H9 (cell line): ENCODE data around the gene PAIP2. TPM values are rescaled to one million over a fixed set of nuclear protein-coding genes. Genes with fewer than 3 reads are reported as not detected.
A peak's percentile ranks its signal among the peaks of the same experiment; 100 is the strongest.

Experiments used
- DNase-seq: peaks from one replicate; pipeline ENCODE4 v3.0.0-alpha.2; 2017
- H2AFZ ChIP-seq: one replicate; pipeline ENCODE4 v1.6.1; 2013; ENCODE audit warnings: mild to moderate bottlenecking, low read length, control low read depth, moderate library complexity
- H2AK5ac ChIP-seq: 2 replicates; pipeline ENCODE4 v1.6.1; 2013; ENCODE audit warnings: low read length, control low read depth, mixed read lengths; ENCODE audit not compliant: insufficient read length
- H2BK120ac ChIP-seq: one replicate; pipeline ENCODE4 v1.6.1; 2013; ENCODE audit warnings: low read depth, mild to moderate bottlenecking, low read length, control low read depth, inconsistent platforms; ENCODE audit not compliant: poor library complexity, severe bottlenecking
- H2BK12ac ChIP-seq: 2 replicates; pipeline ENCODE4 v1.6.1; 2013; ENCODE audit warnings: low read length, control low read depth, mixed read lengths, low read depth; ENCODE audit not compliant: insufficient read length
- H2BK15ac ChIP-seq: 2 replicates; pipeline ENCODE4 v1.6.1; 2013; ENCODE audit warnings: low read depth, low read length, control low read depth
- H2BK20ac ChIP-seq: one replicate; pipeline ENCODE4 v1.6.1; 2013; ENCODE audit warnings: low read depth, mild to moderate bottlenecking, low read length, control low read depth, inconsistent platforms; ENCODE audit not compliant: poor library complexity, severe bottlenecking
- H2BK5ac ChIP-seq: 2 replicates; pipeline ENCODE4 v1.6.1; 2013; ENCODE audit warnings: low read length, control low read depth, mixed read lengths; ENCODE audit not compliant: insufficient read length
- H3K14ac ChIP-seq: 2 replicates; pipeline ENCODE4 v1.6.1; 2013; ENCODE audit warnings: low read length, control low read depth; ENCODE audit not compliant: insufficient read depth
- H3K18ac ChIP-seq: 2 replicates; pipeline ENCODE4 v1.6.1; 2013; ENCODE audit warnings: low read depth, mild to moderate bottlenecking, mixed read lengths, low read length, control low read depth; ENCODE audit not compliant: insufficient read length
- H3K23ac ChIP-seq: 2 replicates; pipeline ENCODE4 v1.6.1; 2013; ENCODE audit warnings: low read length, control low read depth, mixed read lengths, low read depth; ENCODE audit not compliant: insufficient read length
- H3K23me2 ChIP-seq: 2 replicates; pipeline ENCODE4 v1.6.1; 2013; ENCODE audit warnings: low read depth, mild to moderate bottlenecking, mixed read lengths, low read length, control low read depth; ENCODE audit not compliant: insufficient read length, poor library complexity, severe bottlenecking
- H3K27ac ChIP-seq: 2 replicates; pipeline ENCODE4 v1.5.1; 2013; ENCODE audit warnings: low read length, control low read depth, mixed read lengths, low read depth; ENCODE audit not compliant: insufficient read length
- H3K27me3 ChIP-seq: 2 replicates; pipeline ENCODE4 v1.6.1; 2013; ENCODE audit warnings: low read length, control low read depth, inconsistent platforms; ENCODE audit not compliant: insufficient read depth
- H3K4ac ChIP-seq: 2 replicates; pipeline ENCODE4 v1.6.1; 2013; ENCODE audit warnings: low read depth, mild to moderate bottlenecking, control low read depth, inconsistent platforms, low read length, moderate library complexity
- H3K4me1 ChIP-seq: 2 replicates; pipeline ENCODE4 v1.6.1; 2013; ENCODE audit warnings: low read length, control low read depth, inconsistent platforms; ENCODE audit not compliant: insufficient read depth
- H3K4me2 ChIP-seq: 2 replicates; pipeline ENCODE4 v1.6.1; 2013; ENCODE audit warnings: low read length, control low read depth, mixed read lengths; ENCODE audit not compliant: insufficient read length, insufficient read depth
- H3K56ac ChIP-seq: 2 replicates; pipeline ENCODE4 v1.6.1; 2013; ENCODE audit warnings: low read depth, mild to moderate bottlenecking, mixed read lengths, low read length, control low read depth; ENCODE audit not compliant: insufficient read length
- H3K79me1 ChIP-seq: 2 replicates; pipeline ENCODE4 v1.6.1; 2013; ENCODE audit warnings: low read depth, mild to moderate bottlenecking, moderate library complexity, low read length, control low read depth, inconsistent platforms; ENCODE audit not compliant: insufficient read depth, poor library complexity, severe bottlenecking
- H3K79me2 ChIP-seq: 2 replicates; pipeline ENCODE4 v1.6.1; 2013; ENCODE audit warnings: low read length, control low read depth, inconsistent platforms; ENCODE audit not compliant: insufficient read depth
- H3K9ac ChIP-seq: 2 replicates; pipeline ENCODE4 v1.6.1; 2013; ENCODE audit warnings: low read length, control low read depth, mixed read lengths; ENCODE audit not compliant: insufficient read length; ENCODE audit errors: extremely low read depth
- H3K9me3 ChIP-seq: one replicate; pipeline ENCODE4 v1.6.1; 2013; ENCODE audit warnings: low read depth, low read length, inconsistent platforms; ENCODE audit not compliant: control insufficient read depth
- H3T11ph ChIP-seq: one replicate; pipeline ENCODE4 v1.6.1; 2013; ENCODE audit warnings: mild to moderate bottlenecking, low read length, control low read depth, inconsistent platforms
- H4K20me1 ChIP-seq: one replicate; pipeline ENCODE4 v1.6.1; 2013; ENCODE audit not compliant: control insufficient read depth, insufficient read length, insufficient read depth
- H4K5ac ChIP-seq: 2 replicates; pipeline ENCODE4 v1.6.1; 2013; ENCODE audit warnings: low read depth, mild to moderate bottlenecking, mixed read lengths, low read length, control low read depth; ENCODE audit not compliant: insufficient read length
- H4K8ac ChIP-seq: replicated peaks from 2 replicates; pipeline ENCODE4 v1.6.1; 2013; ENCODE audit warnings: low read length, control low read depth, mixed read lengths, low read depth; ENCODE audit not compliant: insufficient read length
- H4K91ac ChIP-seq: 2 replicates; pipeline ENCODE4 v1.6.1; 2013; ENCODE audit warnings: low read depth, mild to moderate bottlenecking, moderate library complexity, mixed read lengths, low read length, control low read depth; ENCODE audit not compliant: insufficient read length
- H3K27ac Mint-ChIP-seq, 3 experiments: 2 replicates in 2 of 3; 3 replicates in 1 of 3; pipeline ENCODE4 v1.8.0; 2020 to 2021; ENCODE audit warnings: mixed read lengths in 3 of 3, mild to moderate bottlenecking in 1 of 3, moderate library complexity in 1 of 3
- H3K27me3 Mint-ChIP-seq: 2 replicates; pipeline ENCODE4 v1.8.0; 2021; ENCODE audit warnings: low read depth, mild to moderate bottlenecking, moderate library complexity, mixed read lengths
- H3K36me3 Mint-ChIP-seq, 3 experiments: 2 replicates in 2 of 3; 3 replicates in 1 of 3; pipeline ENCODE4 v1.8.0; 2020 to 2021; ENCODE audit warnings: low read depth in 3 of 3, mixed read lengths in 3 of 3; ENCODE audit not compliant: insufficient read depth in 1 of 3
- H3K4me1 Mint-ChIP-seq, 2 experiments: 2 replicates each; pipeline ENCODE4 v1.8.0; 2020; ENCODE audit warnings: mixed read lengths in 2 of 2
- H3K4me3 Mint-ChIP-seq, 2 experiments: 2 replicates in 1 of 2; 3 replicates in 1 of 2; pipeline ENCODE4 v1.8.0; 2020 to 2021; ENCODE audit warnings: mild to moderate bottlenecking in 2 of 2, mixed read lengths in 2 of 2, moderate library complexity in 1 of 2
- H3K9me3 Mint-ChIP-seq, 2 experiments: 2 replicates in 1 of 2; 3 replicates in 1 of 2; pipeline ENCODE4 v1.8.0; 2020; ENCODE audit warnings: mild to moderate bottlenecking in 2 of 2, mixed read lengths in 2 of 2, moderate library complexity in 1 of 2
- CTCF ChIP-seq: fragments of 200-600 bp; sonication (generic); conservative IDR thresholded peaks from 3 replicates; pipeline ENCODE4 v1.8.0; 2021; ENCODE audit warnings: antibody characterized with exemption, mild to moderate bottlenecking
- WGBS: extraction: QIAGEN DNeasy Blood & Tissue Kit; methylation state at CpG from one replicate; pipeline ENCODE4 v1.1.7; 2013; ENCODE audit warnings: missing lambda C conversion rate, low lambda C conversion rate, mixed read lengths; ENCODE audit not compliant: insufficient read length; ENCODE audit errors: extremely low coverage; 5-methylcytosine and 5-hydroxymethylcytosine counted together
- total RNA-seq: library from RNA; stranded (reverse); gene quantifications from 2 replicates; pipeline ENCODE4 v1.2.1, GENCODE V29; 2021

PAIP2 gene
- total RNA-seq, 1 experiment from 2014 or later: 121 TPM

GRCh38 chr5:139304391-139305324 lies 37.0 kb upstream of the PAIP2 start:
- Histone ChIP-seq H3T11ph (no peak overlapping the region), H3K4me1 (no peaks in the 10 kb centered on the region; the same call in 1 of the 2 replicates), H2BK20ac (no peak overlapping the region), H3K9ac (no peak overlapping the region), H3K23ac (no peak overlapping the region), H2BK15ac (no peak overlapping the region), H4K20me1 (no peaks in the 10 kb centered on the region), H3K27ac (no peak overlapping the region), H3K4me2 (no peak overlapping the region), H3K27me3 (no peaks in the 10 kb centered on the region), H2AFZ (no peak overlapping the region), H2BK5ac (no peak overlapping the region), H2BK12ac (no peak overlapping the region), H2BK120ac (no peak overlapping the region), H3K23me2 (no peaks in the 10 kb centered on the region), H3K79me1 (no peaks in the 10 kb centered on the region), H4K5ac (no peak overlapping the region), H2AK5ac (no peak overlapping the region), H3K79me2 (peaks cover 86% of the 10 kb centered on the region), H3K9me3 (no peaks in the 10 kb centered on the region), H3K18ac (no peak overlapping the region), H3K14ac (no peak overlapping the region), H3K4ac (no peak overlapping the region), H4K8ac (no peak overlapping the region), H4K91ac (no peak overlapping the region), H3K56ac (no peak overlapping the region)
- no CpG with 5 or more reads among the region's 3 CpGs for WGBS
- peak overlapping the region in 2 of 3 experiments; percentile 9 to 63; a peak in 1 of 7 replicates for H3K27ac Mint-ChIP-seq
- TF ChIP-seq CTCF: no peak
- H3K4me1 Mint-ChIP-seq: peaks cover 61 to 71% of the 10 kb centered on the region in 2 experiments
- no peaks in the 10 kb centered on the region for H3K9me3 Mint-ChIP-seq
- no peak for DNase-seq
- peaks cover 3 to 23% (median 20%) of the 10 kb centered on the region in 3 experiments; a peak in 5 of 7 replicates for H3K36me3 Mint-ChIP-seq
- H3K27me3 Mint-ChIP-seq: no peaks in the 10 kb centered on the region
- no peak overlapping the region for H3K4me3 Mint-ChIP-seq
